B cell (primary cell): ENCODE results near the gene RASAL3. TPM values are rescaled to one million over a fixed set of nuclear protein-coding genes. Genes with fewer than 3 reads are reported as not detected.

Source experiments
- ATAC-seq: fragments of 200-7000 bp; cut with Tn5 transposase; one replicate; pipeline ENCODE4 v1.10.0; 2021; ENCODE audit warnings: low read depth, mild to moderate bottlenecking, moderate number of reproducible peaks, moderate library complexity
- CTCF ChIA-PET: fragments of 350-600 bp; sonication (Branson Sonifier 250); formaldehyde crosslinking; loops from one replicate; lab custom pipeline; 2021; ENCODE audit warnings: antibody characterized with exemption, inconsistent platforms; lab: Charles Lee
- POLR2A ChIA-PET: fragments of 350-600 bp; sonication (Branson Sonifier 250); formaldehyde crosslinking; loops from one replicate; lab custom pipeline; 2021; ENCODE audit warnings: antibody characterized with exemption; lab: Charles Lee
- DNase-seq: peaks from one replicate; pipeline ENCODE4 v3.0.0; 2013
- H2AFZ ChIP-seq: 2 replicates; pipeline ENCODE4 v1.6.1; 2012; ENCODE audit warnings: mild to moderate bottlenecking, low read depth, low read length; ENCODE audit not compliant: insufficient read depth, poor library complexity, severe bottlenecking
- H3K27ac ChIP-seq, 2 donors: 1 replicate in 1 of 2; 2 replicates in 1 of 2; pipeline ENCODE4 v1.5.1; 2012 to 2013; ENCODE audit warnings: low read length in 2 of 2, mild to moderate bottlenecking in 2 of 2, moderate library complexity in 1 of 2
- H3K27me3 ChIP-seq, 4 experiments: fragments of 200-600 bp in 1 of 4; sonication (generic) in 1 of 4; replicated peaks in 1 of 4; 1 replicate in 2 of 4; 2 replicates in 2 of 4; pipeline versions ENCODE4 v1.6.1 to v1.7.0; 2013 to 2016; ENCODE audit warnings: low read length in 3 of 4, mild to moderate bottlenecking in 2 of 4, mixed read lengths in 1 of 4, moderate library complexity in 1 of 4; ENCODE audit not compliant: insufficient read depth in 4 of 4, control insufficient read depth in 3 of 4; ENCODE audit errors: control extremely low read depth in 1 of 4
- H3K36me3 ChIP-seq, 2 experiments: replicated peaks in 1 of 2; 1 replicate in 1 of 2; 2 replicates in 1 of 2; pipeline versions ENCODE4 v1.6.1 to v1.7.1; 2013; ENCODE audit warnings: low read length in 1 of 2; ENCODE audit not compliant: insufficient read depth in 2 of 2, control insufficient read depth in 1 of 2; ENCODE audit errors: control extremely low read depth in 1 of 2, extremely low read depth in 1 of 2
- H3K4me1 ChIP-seq, 2 donors: fragments of 200-600 bp in 1 of 2; sonication (generic) in 1 of 2; 1 replicate in 1 of 2; 2 replicates in 1 of 2; pipeline versions ENCODE4 v1.5.1 to v1.6.1; 2013 to 2017; ENCODE audit warnings: low read length in 2 of 2; ENCODE audit not compliant: control insufficient read depth in 2 of 2, insufficient read depth in 2 of 2
- H3K4me2 ChIP-seq: replicated peaks from 2 replicates; pipeline ENCODE3; 2012; ENCODE audit warnings: mild to moderate bottlenecking, low read depth, low read length; ENCODE audit not compliant: poor library complexity, severe bottlenecking
- H3K4me3 ChIP-seq, 5 experiments: fragments of 200-600 bp in 1 of 5; sonication (generic) in 1 of 5; 1 replicate in 3 of 5; 2 replicates in 2 of 5; pipeline versions ENCODE4 v1.5.1 to v1.7.0; 2011 to 2016; ENCODE audit warnings: low read length in 4 of 5, mild to moderate bottlenecking in 4 of 5, low read depth in 2 of 5, control low read depth in 1 of 5, moderate library complexity in 1 of 5; ENCODE audit not compliant: insufficient read depth in 1 of 5; ENCODE audit errors: control extremely low read depth in 1 of 5, extremely low read depth in 1 of 5
- H3K79me2 ChIP-seq: fragments of 200-600 bp; sonication (generic); one replicate; pipeline ENCODE4 v1.6.0; 2016; ENCODE audit warnings: low read length; ENCODE audit not compliant: control insufficient read depth, insufficient read depth
- H3K9ac ChIP-seq: fragments of 200-600 bp; sonication (generic); 2 replicates; pipeline ENCODE4 v1.6.1; 2017; ENCODE audit warnings: mild to moderate bottlenecking, low read length, moderate library complexity
- H3K9me3 ChIP-seq, 3 donors: one replicate each; pipeline versions ENCODE4 v1.6.1 to v1.7.1; 2013; ENCODE audit warnings: low read length in 2 of 3; ENCODE audit not compliant: control insufficient read depth in 2 of 3, insufficient read depth in 1 of 3; ENCODE audit errors: control extremely low read depth in 1 of 3
- H4K20me1 ChIP-seq: 2 replicates; pipeline ENCODE4 v1.6.0; 2012; ENCODE audit warnings: mild to moderate bottlenecking, low read length; ENCODE audit not compliant: insufficient read depth, control insufficient read depth, poor library complexity, severe bottlenecking
- H3K27ac Mint-ChIP-seq: one replicate; pipeline ENCODE4 v1.8.0; 2021; ENCODE audit warnings: mixed read lengths
- H3K27me3 Mint-ChIP-seq: one replicate; pipeline ENCODE4 v1.8.0; 2021; ENCODE audit warnings: mixed read lengths
- H3K4me1 Mint-ChIP-seq: one replicate; pipeline ENCODE4 v1.8.0; 2021; ENCODE audit warnings: mixed read lengths
- H3K4me3 Mint-ChIP-seq: one replicate; pipeline ENCODE4 v1.8.0; 2021; ENCODE audit warnings: mixed read lengths
- H3K9me3 Mint-ChIP-seq: one replicate; pipeline ENCODE4 v1.8.0; 2022; ENCODE audit warnings: mixed read lengths; ENCODE audit not compliant: insufficient read depth
- CTCF ChIP-seq: fragments of 200-600 bp; IDR thresholded peaks from one replicate; pipeline ENCODE4 v1.8.0; 2022; ENCODE audit warnings: antibody characterized with exemption, mild to moderate bottlenecking
- EZH2 ChIP-seq: IDR thresholded peaks from 2 replicates; pipeline ENCODE4 v1.6.1; 2012; ENCODE audit warnings: borderline replicate concordance, low read depth, mild to moderate bottlenecking, moderate library complexity, low read length; ENCODE audit not compliant: insufficient read depth, poor library complexity, severe bottlenecking
- WGBS: methylation state at CpG from one replicate; pipeline ENCODE4 v1.1.5; 2013; ENCODE audit warnings: missing lambda C conversion rate; ENCODE audit not compliant: insufficient coverage; 5-methylcytosine and 5-hydroxymethylcytosine counted together
- intact Hi-C: fragments of 100-400 bp; cut with micrococcal nuclease; formaldehyde crosslinking; loops from one replicate; pipeline ENCODE4 v1.10.0; 2022
- polyA plus RNA-seq: library from polyadenylated mRNA; depleted of rRNA; stranded (reverse); fragments of >200 nt; gene quantifications from 2 replicates; pipeline ENCODE4 v1.2.3, GENCODE V29; 2012
- total RNA-seq, 2 donors: library from RNA; stranded (reverse); fragments of 120-200 nt in 1 of 2; gene quantifications; 1 replicate in 1 of 2; 2 replicates in 1 of 2; pipeline versions ENCODE4 v1.2.3 to v1.2.4, GENCODE V29; 2013 to 2022

The RASAL3 gene
- total and polyA plus RNA-seq, 2 donors (not counting 1 experiment from before 2014, with no cell fraction given): 95.3 to 154 TPM

- Mint-ChIP-seq H3K9me3 (no peaks in the 10 kb centered on the region), H3K27me3 (peaks cover 38% of the 10 kb centered on the region), H3K4me3 (no peak overlapping the region), H3K27ac (no peak overlapping the region), H3K4me1 (peaks cover 3% of the 10 kb centered on the region)
- Histone ChIP-seq H3K9me3 (peaks cover 0 to 27% (median 9%) of the 10 kb centered on the region in 3 donors), H3K27me3 (peaks cover 0 to 35% (median 9%) of the 10 kb centered on the region in 4 experiments), H3K4me3 (no peak overlapping the region), H3K79me2 (no peaks in the 10 kb centered on the region), H2AFZ (no peak overlapping the region), H4K20me1 (no peaks in the 10 kb centered on the region), H3K4me2 (no peak overlapping the region), H3K4me1 (peaks cover 5 to 16% of the 10 kb centered on the region in 2 donors), H3K36me3 (no peaks in the 10 kb centered on the region), H3K9ac (no peak overlapping the region), H3K27ac (no peak overlapping the region)
- 98% methylated on average over 14 of the region's 19 CpGs for WGBS
- TF ChIP-seq EZH2 (no peak), CTCF (no peak)
- DNase-seq (no peak), ATAC-seq (no peak)
- ChIA-PET CTCF (no interaction called here), POLR2A (interaction anchor here (0.5 kb wide), 1 partner anchor 44 kb away, joined by 4 read pairs; no protein-coding TSS in a partner anchor)
- intact Hi-C loops: no loop called here
Observed at GRCh38 chr19:15511671-15512424, 47.5 kb upstream of the RASAL3 start.

- Histone ChIP-seq H2AFZ (peak within 1 kb of the TSS; percentile 60), H3K9ac (peak within 1 kb of the TSS; percentile 19), H4K20me1 (no peaks in the 10 kb centered on the region), H3K36me3 (no peaks in the 10 kb centered on the region), H3K4me1 (peaks cover 5 to 16% of the 10 kb centered on the region in 2 donors), H3K4me3 (peak within 1 kb of the TSS in 1 of 5 experiments; percentile 19), H3K27me3 (peaks cover 0 to 46% (median 9%) of the 10 kb centered on the region in 4 experiments), H3K27ac (no peak within 1 kb of the TSS), H3K9me3 (peaks cover 0 to 16% (median 0%) of the 10 kb centered on the region in 3 donors), H3K79me2 (no peaks in the 10 kb centered on the region), H3K4me2 (peak within 1 kb of the TSS; percentile 59)
- peaks cover 3% of the 10 kb centered on the region for H3K9me3 Mint-ChIP-seq
- 7% methylated on average over 42 of the region's 52 CpGs for WGBS
- no peak for TF ChIP-seq EZH2
- no peak for TF ChIP-seq CTCF
- DNase-seq (no peak), ATAC-seq (no peak)
- ChIA-PET POLR2A (no interaction called here), CTCF (no interaction called here)
- intact Hi-C loops: no loop called here
- H3K4me1 Mint-ChIP-seq: peaks cover 3% of the 10 kb centered on the region
- peaks cover 58% of the 10 kb centered on the region for H3K27me3 Mint-ChIP-seq
- no peak within 1 kb of the TSS for H3K27ac Mint-ChIP-seq
- H3K4me3 Mint-ChIP-seq: peak within 1 kb of the TSS; percentile 52
Observed at GRCh38 chr19:15508035-15508710, 43.8 kb upstream of the RASAL3 start, which contains the start of gene CYP4F22. Gene CYP4F22 (plus strand): TSS chr19:15508525. CDS start chr19:15525337, 16,812 bp downstream.
